ENCODE data around the gene C5orf47. TPM values are rescaled to one million over a fixed set of nuclear protein-coding genes. Genes with fewer than 3 reads are reported as not detected.

C5orf47 gene
- total RNA-seq, 1 experiment from 2014 or later = not detected

DNA sequence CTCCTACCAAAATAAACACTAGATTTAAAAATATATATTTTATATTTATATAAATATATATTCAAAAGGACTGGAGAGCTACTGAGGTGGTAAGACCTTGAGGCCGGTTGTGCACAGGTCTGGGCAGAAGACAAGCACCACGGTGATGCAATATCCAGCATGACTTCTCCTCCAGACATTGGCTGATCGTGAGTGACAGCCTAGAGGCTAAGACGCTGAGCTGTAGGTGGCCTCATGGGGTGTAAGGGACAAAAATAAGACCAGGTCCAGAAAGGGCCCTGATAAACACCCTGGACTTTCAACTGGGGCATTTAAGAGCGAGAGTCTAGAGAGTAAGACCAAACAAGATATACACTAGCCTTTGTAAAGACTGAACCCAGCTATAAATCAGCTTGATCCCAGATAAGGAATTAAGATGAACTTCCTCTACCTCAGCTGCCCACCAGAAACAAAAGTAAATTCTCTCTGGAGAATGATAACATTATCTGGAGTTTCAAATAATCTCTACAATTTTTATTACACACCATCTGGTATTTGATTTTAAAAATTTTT lies 14.2 kb upstream of the C5orf47 start:
- no peaks in the 10 kb centered on the region for H3K9me2 ChIP-seq (ENCODE audit: insufficient read depth)
- BruUV-seq (replicated peaks) = no TSS peak
- ChIA-PET RAD21 (ENCODE audit: low non-redundant PET in 1 of 2, low total read pairs in 2 of 2, uncharacterized antibody in 2 of 2, unreplicated experiment in 2 of 2) (no interaction called here), POLR2A (interaction anchor here (0.6 kb wide), 1 partner anchor 1268 kb away, joined by 3 read pairs; no protein-coding TSS in a partner anchor), CTCF (interaction anchor here (1.0 to 4.8 kb wide), 6 partner anchors 10 to 357 kb away, joined by 3 to 73 read pairs (median 4); partner anchors contain the start of gene BOD1)
- no peaks in the 10 kb centered on the region for H3K36me3 ChIP-seq (ENCODE audit: control insufficient read depth in 1 of 2, insufficient read depth in 2 of 2, low read length in 2 of 2)
- DNase-seq (ENCODE audit: low read depth, low spot score) = no peak
- TF ChIP-seq CTCF (IDR thresholded peaks at IDR 0.05 in 2 of 3, conservative IDR thresholded peaks at IDR 0.05 in 1 of 3; ENCODE audit: borderline replicate concordance in 1 of 3, insufficient read depth in 1 of 3, low read depth in 2 of 3, low read length in 2 of 3) = no peak
- no peak for TF ChIP-seq EGR1 (IDR thresholded peaks at IDR 0.05; ENCODE audit: low read depth)
- no peak for TF ChIP-seq POLR2A (IDR thresholded peaks at IDR 0.05; ENCODE audit: borderline replicate concordance, extremely low read depth, insufficient read depth, insufficient read length)
- TF ChIP-seq, protein P1, sequence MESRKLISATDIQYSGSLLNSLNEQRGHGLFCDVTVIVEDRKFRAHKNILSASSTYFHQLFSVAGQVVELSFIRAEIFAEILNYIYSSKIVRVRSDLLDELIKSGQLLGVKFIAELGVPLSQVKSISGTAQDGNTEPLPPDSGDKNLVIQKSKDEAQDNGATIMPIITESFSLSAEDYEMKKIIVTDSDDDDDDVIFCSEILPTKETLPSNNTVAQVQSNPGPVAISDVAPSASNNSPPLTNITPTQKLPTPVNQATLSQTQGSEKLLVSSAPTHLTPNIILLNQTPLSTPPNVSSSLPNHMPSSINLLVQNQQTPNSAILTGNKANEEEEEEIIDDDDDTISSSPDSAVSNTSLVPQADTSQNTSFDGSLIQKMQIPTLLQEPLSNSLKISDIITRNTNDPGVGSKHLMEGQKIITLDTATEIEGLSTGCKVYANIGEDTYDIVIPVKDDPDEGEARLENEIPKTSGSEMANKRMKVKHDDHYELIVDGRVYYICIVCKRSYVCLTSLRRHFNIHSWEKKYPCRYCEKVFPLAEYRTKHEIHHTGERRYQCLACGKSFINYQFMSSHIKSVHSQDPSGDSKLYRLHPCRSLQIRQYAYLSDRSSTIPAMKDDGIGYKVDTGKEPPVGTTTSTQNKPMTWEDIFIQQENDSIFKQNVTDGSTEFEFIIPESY (IDR thresholded peaks at IDR 0.05; ENCODE audit: extremely low read depth, insufficient replicate concordance, low read length) = no peak
- no peak for TF ChIP-seq EZH2 (IDR thresholded peaks at IDR 0.05)
- TF ChIP-seq, protein P2, sequence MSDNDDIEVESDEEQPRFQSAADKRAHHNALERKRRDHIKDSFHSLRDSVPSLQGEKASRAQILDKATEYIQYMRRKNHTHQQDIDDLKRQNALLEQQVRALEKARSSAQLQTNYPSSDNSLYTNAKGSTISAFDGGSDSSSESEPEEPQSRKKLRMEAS (IDR thresholded peaks at IDR 0.05) = no peak
- TF ChIP-seq EZH2phosphoT487 (IDR thresholded peaks at IDR 0.05; ENCODE audit: borderline replicate concordance) = no peak
- TF ChIP-seq SIN3A (IDR thresholded peaks at IDR 0.05; ENCODE audit: low read depth) = no peak
- no peak for TF ChIP-seq RAD21 (IDR thresholded peaks at IDR 0.05; ENCODE audit: low read depth)
- no peak for TF ChIP-seq ZNF274 (IDR thresholded peaks at IDR 0.05; ENCODE audit: low read depth, low read length)
- TF ChIP-seq FOSL1 (IDR thresholded peaks at IDR 0.05; ENCODE audit: low read depth) = no peak
- no peak for TF ChIP-seq POLR2AphosphoS5 (IDR thresholded peaks at IDR 0.05; ENCODE audit: low read depth, low read length)
- no peak for TF ChIP-seq JUND (IDR thresholded peaks at IDR 0.05)
- no peak for TF ChIP-seq SP1 (IDR thresholded peaks at IDR 0.05; ENCODE audit: low read depth)
- TF ChIP-seq ELF1 (IDR thresholded peaks at IDR 0.05; ENCODE audit: borderline replicate concordance, low read depth) = no peak
- TF ChIP-seq ATF3 (IDR thresholded peaks at IDR 0.05) = no peak
- no peak overlapping the region for H2AFZ ChIP-seq (ENCODE audit: low read depth, low read length, poor library complexity, severe bottlenecking)
- peaks cover under 1% of the 10 kb centered on the region; the same call in 1 of the 2 replicates for H3K27me3 ChIP-seq (ENCODE audit: insufficient read depth, low read length)
- no peak overlapping the region for H3K9ac ChIP-seq (ENCODE audit: low read length)
- no peak overlapping the region for H3K4me2 ChIP-seq (ENCODE audit: low read length)
- H3K79me2 ChIP-seq (ENCODE audit: insufficient read depth, low read length) = no peaks in the 10 kb centered on the region
- no peak overlapping the region for H3K4me3 ChIP-seq (replicated peaks in 1 of 2; ENCODE audit: low read depth in 1 of 2, low read length in 2 of 2)
- no peak overlapping the region for H3K27ac ChIP-seq (ENCODE audit: low read depth, low read length)
- peaks cover 0 to 9% of the 10 kb centered on the region in 2 experiments; a peak in 2 of 4 replicates for H3K4me1 ChIP-seq (ENCODE audit: control insufficient read depth in 1 of 2, insufficient read depth in 2 of 2, low read length in 2 of 2)
- H3K9me3 ChIP-seq (ENCODE audit: control insufficient read depth in 1 of 2, insufficient read depth in 1 of 2, low read depth in 1 of 2, low read length in 2 of 2) = no peaks in the 10 kb centered on the region
- intact Hi-C loops (cut with micrococcal nuclease) = loop anchor here (5.0 to 10.0 kb wide), 2 partner anchors 210 to 682 kb away; no protein-coding TSS in a partner anchor
- H4K20me1 ChIP-seq (ENCODE audit: insufficient read depth) = no peaks in the 10 kb centered on the region
- ATAC-seq = no peak

Measured in HCT116 (cell line).